GM12874 (cell line): Measurements from ENCODE around the gene ELL2.

Experiments
- TF ChIP-seq, protein P1 (sequence below): IDR thresholded peaks from 2 replicates; pipeline ENCODE4 v1.5.1; 2011; ENCODE audit warnings: low read depth, mild to moderate bottlenecking, control low read depth, low read length, moderate library complexity; ENCODE audit not compliant: insufficient read depth

ELL2 gene

DNA sequence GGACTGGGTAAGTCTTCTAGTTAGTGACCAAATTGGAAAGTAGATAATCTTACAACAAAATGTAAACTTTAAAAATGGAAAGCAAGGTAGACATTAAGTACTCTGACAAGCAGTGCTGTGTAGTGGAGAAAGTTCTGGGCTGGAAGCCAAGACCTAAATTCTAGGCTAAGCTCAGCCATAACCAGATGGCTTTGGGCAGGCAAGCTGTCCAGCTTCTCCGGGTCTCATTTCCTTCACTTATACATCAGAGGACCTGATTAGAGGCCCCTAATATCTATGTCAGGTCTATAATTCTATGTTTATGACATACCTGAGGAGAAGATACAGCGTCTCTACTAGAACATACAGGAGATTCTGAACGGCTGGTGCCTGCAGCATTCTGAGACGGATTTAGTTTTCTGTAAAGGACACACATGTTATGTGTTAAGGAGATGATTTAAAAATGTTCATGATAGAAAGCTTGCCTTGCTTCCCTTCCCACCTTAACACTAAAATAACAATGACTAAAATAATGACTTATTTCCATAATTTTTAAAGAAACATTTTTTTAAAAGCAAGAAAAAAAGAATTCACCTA, 61.2 kb downstream of the ELL2 start:
- TF ChIP-seq, protein P1, sequence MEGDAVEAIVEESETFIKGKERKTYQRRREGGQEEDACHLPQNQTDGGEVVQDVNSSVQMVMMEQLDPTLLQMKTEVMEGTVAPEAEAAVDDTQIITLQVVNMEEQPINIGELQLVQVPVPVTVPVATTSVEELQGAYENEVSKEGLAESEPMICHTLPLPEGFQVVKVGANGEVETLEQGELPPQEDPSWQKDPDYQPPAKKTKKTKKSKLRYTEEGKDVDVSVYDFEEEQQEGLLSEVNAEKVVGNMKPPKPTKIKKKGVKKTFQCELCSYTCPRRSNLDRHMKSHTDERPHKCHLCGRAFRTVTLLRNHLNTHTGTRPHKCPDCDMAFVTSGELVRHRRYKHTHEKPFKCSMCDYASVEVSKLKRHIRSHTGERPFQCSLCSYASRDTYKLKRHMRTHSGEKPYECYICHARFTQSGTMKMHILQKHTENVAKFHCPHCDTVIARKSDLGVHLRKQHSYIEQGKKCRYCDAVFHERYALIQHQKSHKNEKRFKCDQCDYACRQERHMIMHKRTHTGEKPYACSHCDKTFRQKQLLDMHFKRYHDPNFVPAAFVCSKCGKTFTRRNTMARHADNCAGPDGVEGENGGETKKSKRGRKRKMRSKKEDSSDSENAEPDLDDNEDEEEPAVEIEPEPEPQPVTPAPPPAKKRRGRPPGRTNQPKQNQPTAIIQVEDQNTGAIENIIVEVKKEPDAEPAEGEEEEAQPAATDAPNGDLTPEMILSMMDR = no peak

DNA sequence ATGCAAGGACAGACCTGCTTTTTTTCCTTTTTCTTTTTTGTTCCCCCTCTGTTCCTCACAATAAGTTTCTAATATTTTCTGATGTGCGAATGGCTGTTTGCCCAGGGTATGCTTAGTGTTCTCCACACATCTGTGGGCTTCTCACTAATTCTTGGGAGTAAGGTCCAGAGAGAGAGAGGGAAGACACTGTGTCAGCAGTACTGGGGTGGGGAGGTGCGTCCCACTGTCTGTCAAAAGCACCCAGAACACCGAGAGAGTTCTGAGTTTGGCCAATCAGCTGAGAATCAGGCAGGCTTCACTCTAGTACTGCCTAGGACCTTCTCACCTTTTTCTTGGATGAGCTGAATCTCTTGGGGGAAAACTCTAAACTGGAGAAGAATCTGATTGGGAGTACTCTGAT, 61.8 kb downstream of the ELL2 start:
- TF ChIP-seq, protein P1 = no peak

DNA sequence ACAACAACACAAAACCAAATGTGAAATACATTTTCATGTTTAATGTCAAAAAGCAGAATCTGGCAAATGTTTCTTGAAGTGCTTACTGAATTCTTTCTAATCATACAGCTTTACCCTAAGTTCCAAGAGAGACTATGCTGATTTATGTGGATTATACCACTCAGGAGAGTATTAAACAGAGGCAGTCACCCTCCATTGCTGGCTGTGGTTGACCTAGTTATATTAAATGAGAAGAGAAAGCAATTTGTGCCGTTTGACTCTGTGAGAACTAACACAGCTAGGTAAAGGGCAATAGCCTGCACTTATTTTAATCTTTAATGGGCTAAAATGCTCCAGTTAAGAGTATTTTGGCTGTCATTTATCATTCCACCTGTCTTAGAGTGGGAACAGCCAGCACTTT, 62.6 kb downstream of the ELL2 start:
- TF ChIP-seq, protein P1 = no peak

DNA sequence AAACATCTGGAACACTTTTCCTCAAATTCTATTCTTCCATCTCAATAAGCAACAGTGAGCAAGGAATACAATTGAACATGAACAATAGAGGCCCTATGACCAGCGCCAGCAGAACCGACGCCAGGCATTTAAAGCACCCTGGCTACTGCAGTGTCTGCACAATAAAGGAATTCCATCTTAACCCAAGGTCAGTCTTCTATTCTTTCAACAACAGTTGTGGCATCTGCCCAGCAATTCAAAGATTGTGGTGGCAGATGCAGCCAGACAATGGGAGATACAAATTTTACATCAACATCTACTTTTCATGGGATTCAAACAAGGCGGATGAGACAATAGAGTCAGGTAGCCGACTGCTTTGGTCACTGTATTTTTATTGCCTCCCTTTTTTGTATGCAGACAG, 65.9 kb downstream of the ELL2 start:
- TF ChIP-seq, protein P1 = no peak

DNA sequence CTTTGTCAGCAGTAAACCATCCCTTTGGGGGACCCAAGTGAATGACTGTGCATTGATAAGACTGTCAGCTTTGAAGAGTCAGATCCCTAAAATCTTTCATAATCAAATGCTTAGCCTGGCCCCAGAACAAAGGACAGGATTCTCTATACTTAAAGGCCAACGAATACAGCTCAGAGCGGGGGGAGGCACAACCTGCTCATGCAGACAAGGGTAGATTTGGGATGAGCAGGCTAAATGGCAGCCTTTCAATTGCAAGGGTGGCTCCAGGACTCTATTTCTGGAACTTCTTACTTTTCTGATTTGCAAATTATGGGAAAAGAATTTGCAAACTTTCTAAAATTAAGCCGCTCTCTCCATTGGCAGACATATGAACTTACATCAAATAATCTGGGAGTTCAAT, 66.4 kb downstream of the ELL2 start:
- TF ChIP-seq, protein P1 = no peak

DNA sequence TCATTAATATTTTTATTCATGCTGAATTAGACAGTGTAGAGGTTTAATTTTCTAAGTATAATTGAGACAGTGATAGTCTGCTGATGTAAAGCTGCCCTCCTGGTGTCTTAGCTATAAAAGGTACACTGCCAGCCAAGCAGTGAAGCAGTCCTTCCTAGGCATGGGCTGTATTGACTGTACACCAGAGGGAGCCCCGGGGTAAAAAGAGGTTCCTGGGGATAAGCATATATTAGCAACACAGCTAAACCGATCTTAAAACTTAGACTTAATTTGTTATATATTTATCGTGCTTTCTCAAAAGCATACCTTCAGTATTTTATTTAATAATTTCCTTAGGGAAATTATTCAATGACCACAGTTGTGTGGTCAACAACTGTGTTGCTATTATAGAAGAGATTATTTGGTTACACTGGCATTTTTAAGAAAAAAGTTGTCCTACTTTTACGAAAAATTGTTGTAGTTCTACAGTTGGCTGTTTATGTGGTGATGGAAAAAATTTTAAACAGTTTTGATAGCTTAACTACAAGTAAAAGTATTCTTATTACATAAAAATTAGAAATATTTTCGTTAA, 68.8 kb downstream of the ELL2 start:
- TF ChIP-seq, protein P1 = peak; percentile 55

DNA sequence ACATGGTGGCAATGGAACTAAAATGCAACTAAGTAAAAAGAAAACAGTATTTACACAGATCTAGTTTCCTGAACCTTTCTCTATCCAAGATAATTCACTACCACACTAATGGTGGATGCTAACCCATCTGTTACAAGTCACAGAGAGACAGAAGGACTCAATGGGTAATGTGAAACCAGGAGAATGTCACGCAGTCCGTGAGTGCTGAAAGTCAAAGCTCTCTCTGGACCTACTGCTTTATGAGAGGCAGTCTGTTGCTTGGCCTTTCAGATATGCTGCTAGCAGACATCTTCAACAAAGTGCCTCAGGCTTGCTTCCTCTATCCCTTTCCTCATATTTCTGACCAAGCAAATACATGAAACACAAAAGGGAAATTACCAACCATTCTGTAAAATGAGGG, 70.2 kb downstream of the ELL2 start:
- TF ChIP-seq, protein P1 = no peak
